B cell (primary cell): ENCODE results near the gene MYOF. TPM values are rescaled to one million over a fixed set of nuclear protein-coding genes. Genes with fewer than 3 reads are reported as not detected.

Source experiments
- ATAC-seq: fragments of 200-7000 bp; cut with Tn5 transposase; one replicate; pipeline ENCODE4 v1.10.0; 2021; ENCODE audit warnings: low read depth, mild to moderate bottlenecking, moderate number of reproducible peaks, moderate library complexity
- CTCF ChIA-PET: fragments of 350-600 bp; sonication (Branson Sonifier 250); formaldehyde crosslinking; loops from one replicate; lab custom pipeline; 2021; ENCODE audit warnings: antibody characterized with exemption, inconsistent platforms; lab: Charles Lee
- POLR2A ChIA-PET: fragments of 350-600 bp; sonication (Branson Sonifier 250); formaldehyde crosslinking; loops from one replicate; lab custom pipeline; 2021; ENCODE audit warnings: antibody characterized with exemption; lab: Charles Lee
- DNase-seq: peaks from one replicate; pipeline ENCODE4 v3.0.0; 2013
- H2AFZ ChIP-seq: 2 replicates; pipeline ENCODE4 v1.6.1; 2012; ENCODE audit warnings: mild to moderate bottlenecking, low read depth, low read length; ENCODE audit not compliant: insufficient read depth, poor library complexity, severe bottlenecking
- H3K27ac ChIP-seq, 2 donors: 1 replicate in 1 of 2; 2 replicates in 1 of 2; pipeline ENCODE4 v1.5.1; 2012 to 2013; ENCODE audit warnings: low read length in 2 of 2, mild to moderate bottlenecking in 2 of 2, moderate library complexity in 1 of 2
- H3K27me3 ChIP-seq, 4 experiments: fragments of 200-600 bp in 1 of 4; sonication (generic) in 1 of 4; replicated peaks in 1 of 4; 1 replicate in 2 of 4; 2 replicates in 2 of 4; pipeline versions ENCODE4 v1.6.1 to v1.7.0; 2013 to 2016; ENCODE audit warnings: low read length in 3 of 4, mild to moderate bottlenecking in 2 of 4, mixed read lengths in 1 of 4, moderate library complexity in 1 of 4; ENCODE audit not compliant: insufficient read depth in 4 of 4, control insufficient read depth in 3 of 4; ENCODE audit errors: control extremely low read depth in 1 of 4
- H3K36me3 ChIP-seq, 2 experiments: replicated peaks in 1 of 2; 1 replicate in 1 of 2; 2 replicates in 1 of 2; pipeline versions ENCODE4 v1.6.1 to v1.7.1; 2013; ENCODE audit warnings: low read length in 1 of 2; ENCODE audit not compliant: insufficient read depth in 2 of 2, control insufficient read depth in 1 of 2; ENCODE audit errors: control extremely low read depth in 1 of 2, extremely low read depth in 1 of 2
- H3K4me1 ChIP-seq, 2 donors: fragments of 200-600 bp in 1 of 2; sonication (generic) in 1 of 2; 1 replicate in 1 of 2; 2 replicates in 1 of 2; pipeline versions ENCODE4 v1.5.1 to v1.6.1; 2013 to 2017; ENCODE audit warnings: low read length in 2 of 2; ENCODE audit not compliant: control insufficient read depth in 2 of 2, insufficient read depth in 2 of 2
- H3K4me2 ChIP-seq: replicated peaks from 2 replicates; pipeline ENCODE3; 2012; ENCODE audit warnings: mild to moderate bottlenecking, low read depth, low read length; ENCODE audit not compliant: poor library complexity, severe bottlenecking
- H3K4me3 ChIP-seq, 5 experiments: fragments of 200-600 bp in 1 of 5; sonication (generic) in 1 of 5; 1 replicate in 3 of 5; 2 replicates in 2 of 5; pipeline versions ENCODE4 v1.5.1 to v1.7.0; 2011 to 2016; ENCODE audit warnings: low read length in 4 of 5, mild to moderate bottlenecking in 4 of 5, low read depth in 2 of 5, control low read depth in 1 of 5, moderate library complexity in 1 of 5; ENCODE audit not compliant: insufficient read depth in 1 of 5; ENCODE audit errors: control extremely low read depth in 1 of 5, extremely low read depth in 1 of 5
- H3K79me2 ChIP-seq: fragments of 200-600 bp; sonication (generic); one replicate; pipeline ENCODE4 v1.6.0; 2016; ENCODE audit warnings: low read length; ENCODE audit not compliant: control insufficient read depth, insufficient read depth
- H3K9ac ChIP-seq: fragments of 200-600 bp; sonication (generic); 2 replicates; pipeline ENCODE4 v1.6.1; 2017; ENCODE audit warnings: mild to moderate bottlenecking, low read length, moderate library complexity
- H3K9me3 ChIP-seq, 3 donors: one replicate each; pipeline versions ENCODE4 v1.6.1 to v1.7.1; 2013; ENCODE audit warnings: low read length in 2 of 3; ENCODE audit not compliant: control insufficient read depth in 2 of 3, insufficient read depth in 1 of 3; ENCODE audit errors: control extremely low read depth in 1 of 3
- H4K20me1 ChIP-seq: 2 replicates; pipeline ENCODE4 v1.6.0; 2012; ENCODE audit warnings: mild to moderate bottlenecking, low read length; ENCODE audit not compliant: insufficient read depth, control insufficient read depth, poor library complexity, severe bottlenecking
- H3K27ac Mint-ChIP-seq: one replicate; pipeline ENCODE4 v1.8.0; 2021; ENCODE audit warnings: mixed read lengths
- H3K27me3 Mint-ChIP-seq: one replicate; pipeline ENCODE4 v1.8.0; 2021; ENCODE audit warnings: mixed read lengths
- H3K4me1 Mint-ChIP-seq: one replicate; pipeline ENCODE4 v1.8.0; 2021; ENCODE audit warnings: mixed read lengths
- H3K4me3 Mint-ChIP-seq: one replicate; pipeline ENCODE4 v1.8.0; 2021; ENCODE audit warnings: mixed read lengths
- H3K9me3 Mint-ChIP-seq: one replicate; pipeline ENCODE4 v1.8.0; 2022; ENCODE audit warnings: mixed read lengths; ENCODE audit not compliant: insufficient read depth
- EZH2 ChIP-seq: IDR thresholded peaks from 2 replicates; pipeline ENCODE4 v1.6.1; 2012; ENCODE audit warnings: borderline replicate concordance, low read depth, mild to moderate bottlenecking, moderate library complexity, low read length; ENCODE audit not compliant: insufficient read depth, poor library complexity, severe bottlenecking
- WGBS: methylation state at CpG from one replicate; pipeline ENCODE4 v1.1.5; 2013; ENCODE audit warnings: missing lambda C conversion rate; ENCODE audit not compliant: insufficient coverage; 5-methylcytosine and 5-hydroxymethylcytosine counted together
- intact Hi-C: fragments of 100-400 bp; cut with micrococcal nuclease; formaldehyde crosslinking; loops from one replicate; pipeline ENCODE4 v1.10.0; 2022
- polyA plus RNA-seq: library from polyadenylated mRNA; depleted of rRNA; stranded (reverse); fragments of >200 nt; gene quantifications from 2 replicates; pipeline ENCODE4 v1.2.3, GENCODE V29; 2012
- total RNA-seq, 2 donors: library from RNA; stranded (reverse); fragments of 120-200 nt in 1 of 2; gene quantifications; 1 replicate in 1 of 2; 2 replicates in 1 of 2; pipeline versions ENCODE4 v1.2.3 to v1.2.4, GENCODE V29; 2013 to 2022
- TF ChIP-seq, protein P1 (sequence below): fragments of 200-600 bp; IDR thresholded peaks from one replicate; pipeline ENCODE4 v1.8.0; 2022; ENCODE audit warnings: antibody characterized with exemption, mild to moderate bottlenecking

The MYOF gene
- total and polyA plus RNA-seq, 2 donors (not counting 1 experiment from before 2014, with no cell fraction given) = 0.07 to 0.18 TPM

DNA sequence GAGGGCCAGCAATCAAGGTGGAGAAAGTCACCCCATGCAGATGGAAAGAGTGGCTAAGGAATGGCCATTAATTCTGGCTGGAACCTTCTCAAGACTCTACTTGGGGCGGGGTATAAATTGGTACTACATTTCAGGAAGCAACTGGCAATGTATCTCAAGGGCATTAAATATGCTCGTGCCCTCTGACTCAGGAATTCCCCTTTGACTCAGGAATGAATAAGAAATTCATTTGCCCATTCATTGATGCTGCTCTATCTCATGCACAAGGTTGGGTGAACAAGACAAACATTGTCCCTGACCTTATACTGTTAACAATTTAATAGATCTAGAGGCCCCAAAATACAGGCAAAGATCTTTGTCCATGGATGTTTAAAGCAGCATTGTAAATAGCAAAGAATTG is 188.1 kb downstream of the MYOF start:
- Mint-ChIP-seq H3K27me3 (no peaks in the 10 kb centered on the region), H3K4me3 (no peak overlapping the region), H3K27ac (no peak overlapping the region), H3K4me1 (no peaks in the 10 kb centered on the region), H3K9me3 (no peaks in the 10 kb centered on the region)
- Histone ChIP-seq H3K9ac (no peak overlapping the region), H4K20me1 (no peaks in the 10 kb centered on the region), H3K27me3 (no peaks in the 10 kb centered on the region), H3K4me1 (no peaks in the 10 kb centered on the region), H3K4me3 (no peak overlapping the region), H2AFZ (no peak overlapping the region), H3K36me3 (no peaks in the 10 kb centered on the region), H3K9me3 (no peaks in the 10 kb centered on the region), H3K79me2 (no peaks in the 10 kb centered on the region), H3K27ac (no peak overlapping the region), H3K4me2 (no peak overlapping the region)
- POLR2A ChIA-PET = no interaction called here
- 100% methylated on average over 1 of the region's 2 CpGs for WGBS
- intact Hi-C loops = no loop called here
- ATAC-seq (no peak), DNase-seq (no peak)
- CTCF ChIA-PET = no interaction called here
- no peak for TF ChIP-seq EZH2
- TF ChIP-seq, protein P1, sequence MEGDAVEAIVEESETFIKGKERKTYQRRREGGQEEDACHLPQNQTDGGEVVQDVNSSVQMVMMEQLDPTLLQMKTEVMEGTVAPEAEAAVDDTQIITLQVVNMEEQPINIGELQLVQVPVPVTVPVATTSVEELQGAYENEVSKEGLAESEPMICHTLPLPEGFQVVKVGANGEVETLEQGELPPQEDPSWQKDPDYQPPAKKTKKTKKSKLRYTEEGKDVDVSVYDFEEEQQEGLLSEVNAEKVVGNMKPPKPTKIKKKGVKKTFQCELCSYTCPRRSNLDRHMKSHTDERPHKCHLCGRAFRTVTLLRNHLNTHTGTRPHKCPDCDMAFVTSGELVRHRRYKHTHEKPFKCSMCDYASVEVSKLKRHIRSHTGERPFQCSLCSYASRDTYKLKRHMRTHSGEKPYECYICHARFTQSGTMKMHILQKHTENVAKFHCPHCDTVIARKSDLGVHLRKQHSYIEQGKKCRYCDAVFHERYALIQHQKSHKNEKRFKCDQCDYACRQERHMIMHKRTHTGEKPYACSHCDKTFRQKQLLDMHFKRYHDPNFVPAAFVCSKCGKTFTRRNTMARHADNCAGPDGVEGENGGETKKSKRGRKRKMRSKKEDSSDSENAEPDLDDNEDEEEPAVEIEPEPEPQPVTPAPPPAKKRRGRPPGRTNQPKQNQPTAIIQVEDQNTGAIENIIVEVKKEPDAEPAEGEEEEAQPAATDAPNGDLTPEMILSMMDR = no peak

DNA sequence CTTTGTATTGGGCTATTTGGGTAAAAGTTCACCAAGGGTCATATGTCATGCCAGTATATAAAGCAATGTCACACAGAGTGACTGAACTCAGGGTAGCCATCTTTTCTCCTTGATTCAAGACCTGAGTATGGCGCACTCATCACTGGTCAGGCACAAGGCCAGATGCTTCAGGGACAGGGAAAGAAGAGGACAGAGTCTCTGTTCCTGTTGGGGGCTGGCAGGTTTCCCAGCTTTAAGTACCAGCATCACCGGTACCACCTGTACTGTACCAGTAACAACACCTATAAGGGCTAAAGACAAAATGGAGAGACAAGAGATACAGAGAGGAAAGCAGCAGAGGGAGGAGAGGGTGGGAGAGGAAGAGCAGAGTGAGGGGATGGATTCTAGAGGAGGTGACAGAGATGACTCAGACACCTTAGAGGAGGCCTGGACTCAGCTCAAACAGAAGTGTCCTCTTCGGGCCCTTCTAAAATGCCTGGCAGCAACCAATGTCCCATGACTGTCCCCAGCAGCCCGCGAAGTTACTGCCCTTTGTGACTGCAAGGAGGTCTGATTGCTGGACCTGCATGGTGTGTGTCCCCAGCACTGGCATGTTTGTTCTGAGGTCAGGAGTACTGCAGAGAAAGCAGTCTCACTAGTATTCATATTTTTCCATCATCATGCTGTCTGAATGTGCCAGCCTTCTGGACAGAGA is 191.3 kb downstream of the MYOF start:
- POLR2A ChIA-PET = no interaction called here
- WGBS = 83% methylated on average over 3 of the region's 5 CpGs

More for the DNA sequence above, 191.3 kb downstream of the MYOF start:
- Mint-ChIP-seq H3K27me3 (no peaks in the 10 kb centered on the region), H3K9me3 (no peaks in the 10 kb centered on the region), H3K27ac (no peak overlapping the region), H3K4me3 (no peak overlapping the region), H3K4me1 (no peaks in the 10 kb centered on the region)
- intact Hi-C loops = no loop called here
- Histone ChIP-seq H3K4me2 (no peak overlapping the region), H4K20me1 (no peaks in the 10 kb centered on the region), H3K36me3 (no peaks in the 10 kb centered on the region), H3K27ac (no peak overlapping the region), H3K27me3 (no peaks in the 10 kb centered on the region), H2AFZ (no peak overlapping the region), H3K9me3 (no peaks in the 10 kb centered on the region), H3K79me2 (no peaks in the 10 kb centered on the region), H3K4me1 (no peaks in the 10 kb centered on the region), H3K4me3 (no peak overlapping the region), H3K9ac (no peak overlapping the region)
- TF ChIP-seq, protein P1 = no peak
- TF ChIP-seq EZH2 = no peak
- ATAC-seq = no peak
- CTCF ChIA-PET = interaction anchor here (1.1 to 3.5 kb wide), 6 partner anchors 10 to 405 kb away, joined by 3 to 23 read pairs (median 5); no protein-coding TSS in a partner anchor
- no peak for DNase-seq
